ENCODE data around the gene MIF4GD. TPM values are rescaled to one million over a fixed set of nuclear protein-coding genes. Genes with fewer than 3 reads are reported as not detected.

Gene MIF4GD
- polyA plus RNA-seq, 1 donor from 2014 or later, result 27.7 TPM

DNA sequence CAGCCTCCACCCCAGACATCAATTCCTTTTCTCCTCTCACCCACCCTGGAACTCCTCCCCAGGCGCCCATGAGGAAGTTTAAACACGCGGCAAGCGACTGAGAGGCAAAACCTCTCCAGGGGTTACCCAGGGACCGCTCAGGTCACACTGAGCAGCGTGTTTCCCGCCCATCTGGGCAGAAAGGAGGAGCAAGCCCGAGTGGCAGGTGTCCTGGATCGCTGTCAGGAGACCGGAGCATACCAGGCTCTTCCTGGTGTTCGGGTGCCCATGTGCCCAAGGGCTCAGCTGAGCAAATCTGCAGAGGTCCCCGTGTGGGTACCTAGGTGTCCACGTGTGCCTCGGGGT, 17.7 kb upstream of the MIF4GD start:
- H3K27ac ChIP-seq (ENCODE audit: low read length), result no peak overlapping the region
- peak overlapping the region; percentile 89 for H3K4me3 ChIP-seq (ENCODE audit: low read length)
- TF ChIP-seq SMC3 (conservative IDR thresholded peaks at IDR 0.05; ENCODE audit: poor library complexity) (no peak), TAF1 (IDR thresholded peaks at IDR 0.05; ENCODE audit: low read depth) (no peak), EZH2 (IDR thresholded peaks at IDR 0.05; ENCODE audit: borderline replicate concordance, insufficient read depth, low read length, poor library complexity, severe bottlenecking) (no peak), MXI1 (conservative IDR thresholded peaks at IDR 0.05; ENCODE audit: poor library complexity, severe bottlenecking) (no peak), RAD21 (conservative IDR thresholded peaks at IDR 0.05) (no peak), EP300 (conservative IDR thresholded peaks at IDR 0.05; ENCODE audit: poor library complexity, severe bottlenecking) (no peak), REST (IDR thresholded peaks at IDR 0.05; ENCODE audit: borderline replicate concordance) (no peak), POLR2AphosphoS5 (IDR thresholded peaks at IDR 0.05) (no peak)
- TF ChIP-seq, protein P1, sequence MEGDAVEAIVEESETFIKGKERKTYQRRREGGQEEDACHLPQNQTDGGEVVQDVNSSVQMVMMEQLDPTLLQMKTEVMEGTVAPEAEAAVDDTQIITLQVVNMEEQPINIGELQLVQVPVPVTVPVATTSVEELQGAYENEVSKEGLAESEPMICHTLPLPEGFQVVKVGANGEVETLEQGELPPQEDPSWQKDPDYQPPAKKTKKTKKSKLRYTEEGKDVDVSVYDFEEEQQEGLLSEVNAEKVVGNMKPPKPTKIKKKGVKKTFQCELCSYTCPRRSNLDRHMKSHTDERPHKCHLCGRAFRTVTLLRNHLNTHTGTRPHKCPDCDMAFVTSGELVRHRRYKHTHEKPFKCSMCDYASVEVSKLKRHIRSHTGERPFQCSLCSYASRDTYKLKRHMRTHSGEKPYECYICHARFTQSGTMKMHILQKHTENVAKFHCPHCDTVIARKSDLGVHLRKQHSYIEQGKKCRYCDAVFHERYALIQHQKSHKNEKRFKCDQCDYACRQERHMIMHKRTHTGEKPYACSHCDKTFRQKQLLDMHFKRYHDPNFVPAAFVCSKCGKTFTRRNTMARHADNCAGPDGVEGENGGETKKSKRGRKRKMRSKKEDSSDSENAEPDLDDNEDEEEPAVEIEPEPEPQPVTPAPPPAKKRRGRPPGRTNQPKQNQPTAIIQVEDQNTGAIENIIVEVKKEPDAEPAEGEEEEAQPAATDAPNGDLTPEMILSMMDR (IDR thresholded peaks at IDR 0.05; ENCODE audit: poor library complexity, severe bottlenecking), result no peak
- no peaks in the 10 kb centered on the region for H3K9me3 ChIP-seq (ENCODE audit: low read length)
- no peaks in the 10 kb centered on the region for H3K36me3 ChIP-seq (ENCODE audit: insufficient read depth, low read length)
- H4K20me1 ChIP-seq (ENCODE audit: insufficient read depth), result no peaks in the 10 kb centered on the region
- peak overlapping the region; percentile 53 for H2AFZ ChIP-seq (ENCODE audit: low read depth, low read length)
- no peaks in the 10 kb centered on the region for H3K79me2 ChIP-seq (replicated peaks; ENCODE audit: insufficient read depth, low read length)
- peak overlapping the region; percentile 74 for H3K4me2 ChIP-seq (ENCODE audit: low read length)
- H3K9ac ChIP-seq (ENCODE audit: low read length), result peak overlapping the region; percentile 59
- peaks cover 3% of the 10 kb centered on the region for H3F3A ChIP-seq (ENCODE audit: insufficient read depth, low read length, poor library complexity, severe bottlenecking)
- H3K9me2 ChIP-seq (ENCODE audit: insufficient read depth, low read length), result no peaks in the 10 kb centered on the region
- peaks cover 3% of the 10 kb centered on the region for H3K27me3 ChIP-seq (ENCODE audit: insufficient read depth, low read depth, low read length)

DNA sequence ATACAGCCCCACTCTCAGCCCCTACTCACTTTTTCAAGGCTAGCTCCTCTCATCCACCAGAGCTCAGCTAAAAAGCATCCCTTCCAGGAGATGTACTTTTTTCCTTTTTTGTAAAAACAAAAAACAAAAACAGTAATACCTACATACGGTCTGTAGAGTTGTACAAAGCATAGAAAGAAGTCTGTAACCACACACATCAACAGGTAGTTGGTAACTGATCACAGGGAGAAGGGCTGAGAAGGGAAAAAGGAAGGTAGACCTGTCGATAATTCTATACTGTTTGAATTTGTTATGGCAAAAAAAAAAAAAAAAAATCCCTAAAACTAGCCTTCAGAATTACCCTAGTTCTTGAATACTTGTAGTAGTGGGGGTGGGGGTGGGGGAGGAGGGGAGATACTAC, 17.3 kb upstream of the MIF4GD start:
- no peaks in the 10 kb centered on the region for H3K9me2 ChIP-seq (ENCODE audit: insufficient read depth, low read length)
- H3K4me3 ChIP-seq (ENCODE audit: low read length), result peak overlapping the region; percentile 89
- no peaks in the 10 kb centered on the region for H3K79me2 ChIP-seq (replicated peaks; ENCODE audit: insufficient read depth, low read length)
- H3K9me3 ChIP-seq (ENCODE audit: low read length), result no peaks in the 10 kb centered on the region
- H3K4me2 ChIP-seq (ENCODE audit: low read length), result no peak overlapping the region
- TF ChIP-seq, protein P1 (IDR thresholded peaks at IDR 0.05; ENCODE audit: poor library complexity, severe bottlenecking), result no peak
- TF ChIP-seq MXI1 (conservative IDR thresholded peaks at IDR 0.05; ENCODE audit: poor library complexity, severe bottlenecking) (no peak), TAF1 (IDR thresholded peaks at IDR 0.05; ENCODE audit: low read depth) (no peak), SMC3 (conservative IDR thresholded peaks at IDR 0.05; ENCODE audit: poor library complexity) (no peak), EP300 (conservative IDR thresholded peaks at IDR 0.05; ENCODE audit: poor library complexity, severe bottlenecking) (no peak), RAD21 (conservative IDR thresholded peaks at IDR 0.05) (no peak), POLR2AphosphoS5 (IDR thresholded peaks at IDR 0.05) (no peak), EZH2 (IDR thresholded peaks at IDR 0.05; ENCODE audit: borderline replicate concordance, insufficient read depth, low read length, poor library complexity, severe bottlenecking) (no peak), REST (IDR thresholded peaks at IDR 0.05; ENCODE audit: borderline replicate concordance) (no peak)
- H3K27me3 ChIP-seq (ENCODE audit: insufficient read depth, low read depth, low read length), result peaks cover 3% of the 10 kb centered on the region
- H3K9ac ChIP-seq (ENCODE audit: low read length), result peak overlapping the region; percentile 59
- peaks cover 3% of the 10 kb centered on the region for H3F3A ChIP-seq (ENCODE audit: insufficient read depth, low read length, poor library complexity, severe bottlenecking)
- H3K36me3 ChIP-seq (ENCODE audit: insufficient read depth, low read length), result no peaks in the 10 kb centered on the region
- no peak overlapping the region for H2AFZ ChIP-seq (ENCODE audit: low read depth, low read length)
- H4K20me1 ChIP-seq (ENCODE audit: insufficient read depth), result no peaks in the 10 kb centered on the region
- no peak overlapping the region for H3K27ac ChIP-seq (ENCODE audit: low read length)
